Neural cell (in vitro differentiated cells): ENCODE data around the gene ZNF804A. TPM values are rescaled to one million over a fixed set of nuclear protein-coding genes. Genes with fewer than 3 reads are reported as not detected.

Experiments used
- H2AFZ ChIP-seq: fragments of 200-600, 300-800 bp; sonication (generic), shearing (Covaris generic); 2 replicates; pipeline ENCODE4 v1.6.0; 2014; ENCODE audit warnings: low read depth, mild to moderate bottlenecking, antibody characterized with exemption, low read length, moderate library complexity
- H3F3A ChIP-seq: fragments of 200-600 bp; shearing (Covaris generic); 2 replicates; pipeline ENCODE4 v1.6.1; 2016; ENCODE audit warnings: mild to moderate bottlenecking, moderate library complexity, mixed read lengths, antibody characterized with exemption, low read length; ENCODE audit not compliant: insufficient read depth, poor library complexity, severe bottlenecking
- H3K27ac ChIP-seq: fragments of 200-600, 300-800 bp; sonication (generic), shearing (Covaris generic); 2 replicates; pipeline ENCODE4 v1.5.1; 2014; ENCODE audit warnings: mild to moderate bottlenecking, low read length, moderate library complexity
- H3K27me3 ChIP-seq: fragments of 300-800, 200-600 bp; sonication (generic), shearing (Covaris generic); 2 replicates; pipeline ENCODE4 v1.6.0; 2014; ENCODE audit warnings: mild to moderate bottlenecking, low read depth, low read length, moderate library complexity; ENCODE audit not compliant: insufficient read depth
- H3K36me3 ChIP-seq: fragments of 300-800, 200-600 bp; sonication (generic), shearing (Covaris generic); 2 replicates; pipeline ENCODE4 v1.5.1; 2014; ENCODE audit warnings: mild to moderate bottlenecking, antibody characterized with exemption, low read length, moderate library complexity; ENCODE audit not compliant: insufficient read depth
- H3K4me2 ChIP-seq: fragments of 300-800, 200-600 bp; sonication (generic), shearing (Covaris generic); 2 replicates; pipeline ENCODE4 v1.6.0; 2014; ENCODE audit warnings: mild to moderate bottlenecking, low read length
- H3K4me3 ChIP-seq: fragments of 300-800, 200-600 bp; sonication (generic), shearing (Covaris generic); 2 replicates; pipeline ENCODE4 v1.5.1; 2014; ENCODE audit warnings: mild to moderate bottlenecking, low read length, moderate library complexity
- H3K79me2 ChIP-seq: fragments of 200-600 bp; shearing (Covaris generic); replicated peaks from 2 replicates; pipeline ENCODE4 v1.6.0; 2014; ENCODE audit warnings: mild to moderate bottlenecking, low read length, moderate library complexity; ENCODE audit not compliant: insufficient read depth
- H3K9ac ChIP-seq: fragments of 300-800, 200-600 bp; sonication (generic), shearing (Covaris generic); 2 replicates; pipeline ENCODE4 v1.6.1; 2016; ENCODE audit warnings: mild to moderate bottlenecking, low read length, mixed read lengths
- H3K9me2 ChIP-seq: fragments of 200-600 bp; shearing (Covaris generic); 2 replicates; pipeline ENCODE4 v1.6.1; 2016; ENCODE audit warnings: mild to moderate bottlenecking, low read length, mixed read lengths; ENCODE audit not compliant: insufficient read depth
- H3K9me3 ChIP-seq: fragments of 200-600, 300-800 bp; sonication (generic), shearing (Covaris generic); 2 replicates; pipeline ENCODE4 v1.6.1; 2016; ENCODE audit warnings: mild to moderate bottlenecking, mixed run types, low read length, moderate library complexity, mixed read lengths
- H4K20me1 ChIP-seq: fragments of 200-600 bp; shearing (Covaris generic); 2 replicates; pipeline ENCODE4 v1.6.1; 2016; ENCODE audit warnings: mild to moderate bottlenecking, mixed run types; ENCODE audit not compliant: insufficient read depth
- CTCF ChIP-seq: fragments of 450-650 bp; IDR thresholded peaks from 2 replicates; pipeline ENCODE4 v1.5.1; 2014; ENCODE audit warnings: antibody characterized with exemption, mild to moderate bottlenecking, moderate library complexity; ENCODE audit not compliant: poor library complexity, severe bottlenecking
- EP300 ChIP-seq: fragments of 450-650 bp; conservative IDR thresholded peaks from 2 replicates; pipeline ENCODE4 v1.6.1; 2014; ENCODE audit warnings: antibody characterized with exemption, mild to moderate bottlenecking, moderate library complexity; ENCODE audit not compliant: poor library complexity, severe bottlenecking
- EZH2 ChIP-seq: fragments of 200-600, 300-800 bp; shearing (Covaris generic), sonication (generic); IDR thresholded peaks from 2 replicates; pipeline ENCODE4 v1.6.1; 2014; ENCODE audit warnings: antibody characterized with exemption, low read length, borderline replicate concordance, mild to moderate bottlenecking; ENCODE audit not compliant: insufficient read depth, poor library complexity, severe bottlenecking
- MXI1 ChIP-seq: fragments of 450-650 bp; conservative IDR thresholded peaks from 2 replicates; pipeline ENCODE4 v1.6.1; 2014; ENCODE audit warnings: antibody characterized with exemption, mild to moderate bottlenecking; ENCODE audit not compliant: poor library complexity, severe bottlenecking
- POLR2AphosphoS5 ChIP-seq: IDR thresholded peaks from 2 replicates; pipeline ENCODE4 v1.6.1; 2012
- RAD21 ChIP-seq: fragments of 450-650 bp; conservative IDR thresholded peaks from 2 replicates; pipeline ENCODE4 v1.6.1; 2014; ENCODE audit warnings: antibody characterized with exemption, mild to moderate bottlenecking, moderate library complexity
- REST ChIP-seq: IDR thresholded peaks from 2 replicates; pipeline ENCODE4 v1.6.1; 2012; ENCODE audit warnings: borderline replicate concordance
- SMC3 ChIP-seq: fragments of 450-650 bp; conservative IDR thresholded peaks from 2 replicates; pipeline ENCODE4 v1.6.1; 2014; ENCODE audit warnings: antibody characterized with exemption, mild to moderate bottlenecking, moderate library complexity; ENCODE audit not compliant: poor library complexity
- TAF1 ChIP-seq: IDR thresholded peaks from 2 replicates; pipeline ENCODE4 v1.6.1; 2012; ENCODE audit warnings: low read depth
- polyA plus RNA-seq: library from polyadenylated mRNA; depleted of rRNA; stranded (reverse); fragments of >200 nt; gene quantifications from 2 replicates; pipeline ENCODE4 v1.2.3, GENCODE V29; 2014

Gene ZNF804A
- polyA plus RNA-seq, 1 donor from 2014 or later = 2.7 TPM

GRCh38 chr2:184906160-184906559 is 307.8 kb downstream of the ZNF804A start:
- Histone ChIP-seq H3K4me3 (no peak overlapping the region), H3K27me3 (no peaks in the 10 kb centered on the region), H3K36me3 (no peaks in the 10 kb centered on the region), H3K79me2 (no peaks in the 10 kb centered on the region), H3K27ac (no peak overlapping the region), H3K9me3 (no peaks in the 10 kb centered on the region), H3K9ac (no peak overlapping the region), H4K20me1 (no peaks in the 10 kb centered on the region), H3F3A (no peaks in the 10 kb centered on the region), H3K9me2 (no peaks in the 10 kb centered on the region), H2AFZ (no peak overlapping the region), H3K4me2 (no peak overlapping the region)
- no peak for TF ChIP-seq SMC3

- Histone ChIP-seq H3K79me2 (no peaks in the 10 kb centered on the region), H3K9me2 (no peaks in the 10 kb centered on the region), H3K9me3 (no peaks in the 10 kb centered on the region), H4K20me1 (no peaks in the 10 kb centered on the region), H3F3A (no peaks in the 10 kb centered on the region), H3K27ac (no peak overlapping the region), H3K36me3 (no peaks in the 10 kb centered on the region), H3K4me2 (no peak overlapping the region), H2AFZ (no peak overlapping the region), H3K9ac (no peak overlapping the region), H3K4me3 (no peak overlapping the region), H3K27me3 (no peaks in the 10 kb centered on the region)
- TF ChIP-seq EP300 (no peak), CTCF (no peak), TAF1 (no peak)
These were observed 308.4 kb downstream of the ZNF804A start for GRCh38 chr2:184906709-184907108.

GRCh38 chr2:184908966-184909365 is 310.6 kb downstream of the ZNF804A start:
- H2AFZ ChIP-seq = no peak overlapping the region
- H3K79me2 ChIP-seq = no peaks in the 10 kb centered on the region
- no peaks in the 10 kb centered on the region for H3F3A ChIP-seq
- H3K27ac ChIP-seq = no peak overlapping the region
- H3K4me3 ChIP-seq = no peak overlapping the region
- H3K27me3 ChIP-seq = no peaks in the 10 kb centered on the region
- TF ChIP-seq REST (no peak), MXI1 (no peak), CTCF (no peak), EZH2 (no peak), EP300 (no peak), RAD21 (no peak), SMC3 (no peak), POLR2AphosphoS5 (no peak), TAF1 (no peak)
- no peaks in the 10 kb centered on the region for H4K20me1 ChIP-seq
- no peaks in the 10 kb centered on the region for H3K9me2 ChIP-seq
- no peak overlapping the region for H3K9ac ChIP-seq
- H3K9me3 ChIP-seq = no peaks in the 10 kb centered on the region
- H3K4me2 ChIP-seq = no peak overlapping the region
- no peaks in the 10 kb centered on the region for H3K36me3 ChIP-seq
